Activated T-helper 2 cell treated with anti-CD3 and anti-CD28 coated beads, Interferon-gamma antibody, Interleukin-2, Interleukin-4, amounts not matched to agents 10 μg/mL and 5 μg/mL and 100 μg/mL, durations not matched to agents 14 hours and 24 hours and 36 hours (primary cell): ENCODE data around the gene EFCAB8. TPM values are rescaled to one million over a fixed set of nuclear protein-coding genes. Genes with fewer than 3 reads are reported as not detected.

ENCODE experiments used
- DNase-seq: peaks from one replicate; pipeline ENCODE4 v3.0.0; 2021; ENCODE audit warnings: low spot score
- H3K27ac Mint-ChIP-seq: one replicate; pipeline ENCODE4 v1.8.0; 2021; ENCODE audit warnings: mixed read lengths
- H3K27me3 Mint-ChIP-seq: one replicate; pipeline ENCODE4 v1.8.0; 2021; ENCODE audit warnings: low read depth, mixed read lengths
- H3K36me3 Mint-ChIP-seq: one replicate; pipeline ENCODE4 v1.8.0; 2021; ENCODE audit warnings: low read depth, mixed read lengths
- H3K4me1 Mint-ChIP-seq: one replicate; pipeline ENCODE4 v1.8.0; 2021; ENCODE audit warnings: low read depth, mixed read lengths
- H3K4me3 Mint-ChIP-seq: one replicate; pipeline ENCODE4 v1.8.0; 2021; ENCODE audit warnings: low read depth, mild to moderate bottlenecking, moderate library complexity, mixed read lengths
- H3K9me3 Mint-ChIP-seq: one replicate; pipeline ENCODE4 v1.8.0; 2021; ENCODE audit warnings: mixed read lengths
- intact Hi-C: fragments of 100-400 bp; cut with micrococcal nuclease; formaldehyde crosslinking; loops from one replicate; pipeline ENCODE4 v1.15.1; 2023
- total RNA-seq: library from RNA; stranded (reverse); gene quantifications from 2 replicates; pipeline ENCODE4 v1.2.3, GENCODE V29; 2022

The EFCAB8 gene
- total RNA-seq, 1 donor from 2014 or later: 0.52 TPM

DNA sequence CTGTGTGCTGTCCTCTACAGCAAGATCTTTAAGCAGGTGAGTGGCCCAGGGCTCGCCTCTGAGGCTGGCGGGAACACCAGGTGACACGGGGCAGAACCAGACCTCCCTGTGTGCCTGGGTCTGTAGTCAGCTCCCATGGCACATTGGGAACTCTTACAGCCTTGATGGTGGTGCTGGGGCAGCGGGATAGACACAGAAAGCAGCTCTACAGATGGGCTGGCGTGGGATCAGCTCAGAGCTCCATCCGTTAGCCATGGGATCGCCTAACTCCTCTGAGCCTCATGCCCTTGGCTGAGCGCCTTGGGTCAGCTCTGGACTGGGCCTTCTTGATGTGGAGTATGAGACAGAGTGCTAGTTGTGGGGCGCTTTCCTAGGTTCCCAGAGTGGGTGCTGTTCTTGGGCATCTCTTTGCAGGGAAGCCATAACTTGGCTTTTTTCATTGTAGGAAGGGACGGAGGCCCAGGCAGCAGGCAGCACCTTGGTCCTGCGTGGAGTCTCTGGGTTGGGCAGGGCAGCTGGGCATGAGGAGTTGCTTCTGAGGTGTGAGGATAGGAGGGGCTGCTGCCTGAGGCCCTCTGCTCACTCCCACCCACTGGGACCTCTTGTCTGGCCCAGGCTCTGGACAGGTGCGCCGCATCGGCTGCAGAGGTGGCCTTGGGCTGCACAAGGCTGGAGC lies 51.3 kb downstream of the EFCAB8 start:
- no peaks in the 10 kb centered on the region for H3K27me3 Mint-ChIP-seq
- DNase-seq: no peak

DNA sequence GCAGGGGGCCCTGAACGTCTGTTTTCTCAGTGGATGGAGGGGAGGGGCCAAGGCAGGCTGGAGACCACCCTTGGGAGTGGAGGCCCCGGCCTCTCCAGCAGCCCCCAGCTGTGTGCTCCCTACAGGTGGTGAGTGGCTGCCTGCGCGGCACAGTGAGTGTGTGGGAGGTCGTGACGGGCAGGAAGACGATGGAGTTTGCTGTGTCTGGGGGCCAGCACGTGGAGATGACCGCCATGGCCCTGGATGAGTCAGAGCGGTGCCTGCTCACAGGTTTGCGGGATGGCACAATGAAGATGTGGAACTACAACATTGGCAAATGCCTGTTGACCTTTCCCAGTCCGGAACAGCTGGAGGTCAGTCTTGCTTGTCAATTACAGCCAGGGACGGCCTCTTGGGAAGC lies 52.6 kb downstream of the EFCAB8 start:
- no peak for DNase-seq
- Mint-ChIP-seq H3K4me1 (peaks cover 4% of the 10 kb centered on the region), H3K36me3 (peaks cover 4% of the 10 kb centered on the region), H3K9me3 (peaks cover 21% of the 10 kb centered on the region), H3K27ac (no peak overlapping the region), H3K4me3 (no peak overlapping the region), H3K27me3 (no peaks in the 10 kb centered on the region)
- intact Hi-C loops: no loop called here

More for the DNA sequence above, 51.3 kb downstream of the EFCAB8 start:
- intact Hi-C loops: no loop called here
- Mint-ChIP-seq H3K27ac (no peak overlapping the region), H3K4me3 (no peak overlapping the region), H3K36me3 (peaks cover 4% of the 10 kb centered on the region), H3K4me1 (peaks cover 6% of the 10 kb centered on the region), H3K9me3 (peaks cover 12% of the 10 kb centered on the region)

DNA sequence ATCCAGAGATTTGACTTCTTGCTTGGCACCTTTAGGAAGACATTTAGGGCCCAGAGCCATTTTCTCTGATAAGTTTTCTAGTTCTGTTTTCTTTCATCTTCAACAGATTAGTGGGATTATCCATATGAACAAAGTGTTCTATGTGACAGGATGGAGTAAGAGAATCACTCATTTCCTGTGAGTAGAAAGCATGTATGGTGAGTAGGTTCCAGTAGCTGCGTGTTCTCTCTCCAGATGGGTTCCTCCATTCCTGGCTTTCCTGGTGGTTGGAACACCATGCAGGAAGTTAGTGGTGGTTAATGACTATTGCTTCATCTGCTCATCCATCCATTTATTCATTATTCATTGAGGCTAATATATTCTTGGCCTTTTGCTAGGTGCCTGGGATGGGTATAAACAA lies 54.0 kb downstream of the EFCAB8 start:
- no peak overlapping the region for H3K4me3 Mint-ChIP-seq
- intact Hi-C loops: no loop called here
- peaks cover 26% of the 10 kb centered on the region for H3K9me3 Mint-ChIP-seq
- no peak overlapping the region for H3K27ac Mint-ChIP-seq
- no peak for DNase-seq
- H3K4me1 Mint-ChIP-seq: no peaks in the 10 kb centered on the region
- H3K27me3 Mint-ChIP-seq: no peaks in the 10 kb centered on the region
- peaks cover 4% of the 10 kb centered on the region for H3K36me3 Mint-ChIP-seq

DNA sequence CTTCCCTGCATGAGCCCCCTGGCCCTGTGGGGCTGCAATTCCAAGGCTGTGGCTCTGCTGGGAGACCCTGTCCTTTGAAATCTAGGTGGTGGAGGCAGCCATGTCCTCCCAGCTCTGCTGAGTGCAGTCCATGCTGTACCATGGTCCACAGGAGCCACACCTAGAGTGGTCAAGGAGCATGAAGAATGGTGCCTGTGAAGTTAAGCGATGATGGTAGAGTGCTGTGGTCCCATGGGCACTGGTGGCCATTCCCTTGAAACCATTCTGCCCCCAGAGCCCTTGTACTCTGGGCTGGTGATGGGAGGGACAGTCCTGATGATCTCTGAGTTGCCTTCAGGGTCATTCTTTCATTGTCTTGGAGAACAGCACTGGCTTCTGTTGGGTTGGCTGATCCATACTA lies 55.3 kb downstream of the EFCAB8 start:
- Mint-ChIP-seq H3K4me3 (no peak overlapping the region), H3K27ac (no peak overlapping the region), H3K9me3 (peaks cover 26% of the 10 kb centered on the region), H3K4me1 (no peaks in the 10 kb centered on the region), H3K36me3 (peaks cover 4% of the 10 kb centered on the region), H3K27me3 (no peaks in the 10 kb centered on the region)
- intact Hi-C loops: no loop called here
- DNase-seq: no peak

DNA sequence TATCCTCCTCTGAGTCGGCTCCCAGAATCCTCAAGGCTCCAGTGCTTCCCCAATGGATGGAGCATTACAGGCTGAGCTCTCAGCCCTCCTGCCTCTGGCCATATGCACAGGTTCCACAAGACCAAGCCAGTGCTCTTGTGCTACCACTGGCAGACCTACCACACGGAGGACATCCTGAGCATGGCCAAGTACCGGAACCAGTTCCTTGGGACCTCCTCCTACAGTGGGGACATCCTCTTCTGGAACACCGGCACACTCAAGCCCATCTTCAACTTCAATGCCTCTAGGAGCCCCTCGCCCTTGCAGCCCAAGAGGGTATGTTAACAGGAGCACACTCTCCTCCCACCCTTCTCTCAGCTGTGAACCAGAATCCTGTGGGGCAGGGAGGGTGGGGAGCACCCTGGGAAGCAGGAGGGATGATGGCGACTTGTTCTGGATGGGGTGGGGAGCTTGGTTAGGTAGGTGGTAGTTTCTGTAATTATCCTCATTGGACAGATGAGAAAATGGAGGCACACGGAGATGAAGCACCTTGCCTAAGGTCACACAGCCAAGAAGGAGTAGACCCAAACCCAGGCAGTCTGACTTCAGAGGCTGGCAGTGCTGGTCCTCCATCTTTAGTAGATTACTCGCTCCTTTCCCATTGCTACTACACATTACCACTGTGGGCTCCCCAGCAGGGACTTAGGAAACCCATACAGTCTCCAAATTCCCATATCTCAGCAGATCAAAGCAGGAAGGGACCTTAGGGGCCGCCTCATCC lies 58.6 kb downstream of the EFCAB8 start:
- intact Hi-C loops: no loop called here
- peaks cover 26% of the 10 kb centered on the region for H3K9me3 Mint-ChIP-seq
- H3K4me3 Mint-ChIP-seq: no peak overlapping the region
- H3K4me1 Mint-ChIP-seq: no peaks in the 10 kb centered on the region
- H3K27me3 Mint-ChIP-seq: no peaks in the 10 kb centered on the region
- no peak for DNase-seq
- no peak overlapping the region for H3K27ac Mint-ChIP-seq
- peaks cover 4% of the 10 kb centered on the region for H3K36me3 Mint-ChIP-seq

DNA sequence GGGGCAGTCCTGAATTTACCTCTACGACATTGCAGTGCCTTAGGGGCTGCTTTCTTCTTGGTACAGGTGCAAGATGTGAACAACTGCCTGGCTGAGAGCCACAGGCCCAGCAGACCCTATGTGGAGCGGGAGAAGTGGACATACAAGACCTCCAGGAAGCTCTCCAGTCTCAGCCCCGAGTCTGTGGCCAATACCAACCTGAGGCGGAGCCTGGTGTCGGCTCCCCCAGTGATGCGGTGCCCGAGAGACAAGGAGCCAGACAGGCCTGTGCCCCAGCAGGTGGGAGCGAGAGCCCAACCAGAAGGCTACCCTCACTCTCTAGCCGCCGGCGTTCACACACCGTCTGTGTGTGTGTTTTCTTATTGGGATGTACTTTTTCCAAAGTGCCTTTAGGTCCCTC lies 59.6 kb downstream of the EFCAB8 start:
- no peaks in the 10 kb centered on the region for H3K27me3 Mint-ChIP-seq
- H3K27ac Mint-ChIP-seq: no peak overlapping the region
- H3K4me3 Mint-ChIP-seq: no peak overlapping the region
- H3K4me1 Mint-ChIP-seq: no peaks in the 10 kb centered on the region
- intact Hi-C loops: no loop called here
- H3K9me3 Mint-ChIP-seq: peaks cover 25% of the 10 kb centered on the region
- no peak for DNase-seq
- peaks cover 4% of the 10 kb centered on the region for H3K36me3 Mint-ChIP-seq

DNA sequence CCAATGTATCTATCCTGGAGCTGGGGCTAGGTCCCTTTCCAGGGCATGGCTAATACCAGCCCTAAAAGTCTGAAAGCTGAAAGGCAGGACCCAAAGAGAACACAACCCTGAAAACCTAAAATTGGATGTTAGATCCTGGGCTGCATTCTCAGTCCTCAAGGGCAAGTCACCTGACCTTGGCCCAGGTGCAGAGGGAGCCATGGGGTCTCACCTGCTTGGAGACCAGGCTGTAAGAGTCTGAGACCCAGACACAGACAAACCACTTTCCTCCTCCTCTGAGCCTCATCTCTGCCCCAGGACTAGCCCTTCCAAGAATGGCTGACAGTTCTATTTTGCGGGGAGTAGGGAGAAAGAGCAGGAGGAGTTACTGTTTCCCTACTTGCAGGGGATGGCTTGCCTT lies 60.0 kb downstream of the EFCAB8 start:
- Mint-ChIP-seq H3K27me3 (no peaks in the 10 kb centered on the region), H3K36me3 (peaks cover 4% of the 10 kb centered on the region), H3K4me1 (no peaks in the 10 kb centered on the region), H3K4me3 (no peak overlapping the region), H3K27ac (no peak overlapping the region), H3K9me3 (peaks cover 22% of the 10 kb centered on the region)
- intact Hi-C loops: no loop called here
- no peak for DNase-seq

DNA sequence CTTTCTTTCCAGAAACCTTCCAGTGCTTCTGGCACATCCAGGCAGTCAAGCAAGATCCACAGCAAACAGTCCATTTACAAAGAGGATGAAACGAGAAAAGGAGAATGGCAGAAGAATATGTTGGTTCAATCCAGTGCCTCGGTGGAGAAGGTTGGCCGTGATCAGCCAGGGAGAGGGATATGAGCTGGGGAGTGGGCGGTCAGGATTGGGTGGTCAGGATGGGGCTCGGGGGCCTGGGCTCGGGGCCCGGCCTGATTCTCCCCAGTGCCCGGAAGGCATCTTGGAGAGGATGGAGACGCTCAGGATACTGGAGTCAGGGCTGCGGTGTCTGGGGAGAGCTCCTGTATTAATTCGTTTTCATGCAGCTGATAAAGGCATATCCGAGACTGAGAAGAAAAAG lies 61.3 kb downstream of the EFCAB8 start:
- no peaks in the 10 kb centered on the region for H3K36me3 Mint-ChIP-seq
- DNase-seq: no peak
- intact Hi-C loops: no loop called here
- no peaks in the 10 kb centered on the region for H3K27me3 Mint-ChIP-seq
- no peak overlapping the region for H3K27ac Mint-ChIP-seq
- H3K4me3 Mint-ChIP-seq: no peak overlapping the region
- H3K4me1 Mint-ChIP-seq: no peaks in the 10 kb centered on the region
- peaks cover 14% of the 10 kb centered on the region for H3K9me3 Mint-ChIP-seq

DNA sequence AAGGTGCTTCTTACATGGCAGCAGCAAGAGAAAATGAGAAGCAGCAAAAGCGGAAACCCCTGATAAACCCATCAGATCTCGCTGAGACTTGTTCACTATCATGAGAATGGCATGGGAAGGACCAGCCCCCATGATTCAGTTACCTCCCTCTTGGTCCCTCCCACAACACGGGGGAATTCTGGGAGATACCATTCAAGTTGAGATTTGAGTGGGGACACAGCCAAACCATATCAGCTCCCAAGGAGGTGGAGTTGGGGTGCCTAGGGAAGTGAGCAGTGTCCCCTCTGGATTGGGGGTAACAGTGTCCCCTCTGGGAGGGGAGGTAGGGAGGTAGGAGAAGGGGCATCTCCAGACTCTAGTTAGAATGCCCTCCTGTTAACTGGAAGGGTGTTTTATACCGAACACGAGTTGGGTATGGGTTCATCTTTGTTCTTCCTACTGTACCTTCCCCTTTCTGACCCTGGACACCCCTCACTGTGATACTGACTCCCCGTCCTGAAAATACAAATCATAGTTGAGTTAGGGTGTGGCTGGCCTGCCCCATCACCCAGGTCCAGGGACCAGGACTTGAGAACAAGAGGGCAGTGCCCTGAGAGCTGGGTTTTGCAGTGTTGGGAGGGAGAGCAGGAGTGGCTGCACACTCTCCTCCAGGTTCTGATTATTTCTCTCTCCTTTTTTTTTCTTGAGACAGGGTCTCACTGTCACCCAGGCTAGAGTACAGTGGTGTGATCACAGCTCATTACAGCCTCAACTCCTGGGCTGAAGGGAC lies 62.0 kb downstream of the EFCAB8 start:
- peaks cover 7% of the 10 kb centered on the region for H3K9me3 Mint-ChIP-seq
- H3K27me3 Mint-ChIP-seq: no peaks in the 10 kb centered on the region
- H3K4me1 Mint-ChIP-seq: no peaks in the 10 kb centered on the region
- H3K36me3 Mint-ChIP-seq: no peaks in the 10 kb centered on the region
- intact Hi-C loops: no loop called here
- H3K27ac Mint-ChIP-seq: no peak overlapping the region
- no peak for DNase-seq
- no peak overlapping the region for H3K4me3 Mint-ChIP-seq

DNA sequence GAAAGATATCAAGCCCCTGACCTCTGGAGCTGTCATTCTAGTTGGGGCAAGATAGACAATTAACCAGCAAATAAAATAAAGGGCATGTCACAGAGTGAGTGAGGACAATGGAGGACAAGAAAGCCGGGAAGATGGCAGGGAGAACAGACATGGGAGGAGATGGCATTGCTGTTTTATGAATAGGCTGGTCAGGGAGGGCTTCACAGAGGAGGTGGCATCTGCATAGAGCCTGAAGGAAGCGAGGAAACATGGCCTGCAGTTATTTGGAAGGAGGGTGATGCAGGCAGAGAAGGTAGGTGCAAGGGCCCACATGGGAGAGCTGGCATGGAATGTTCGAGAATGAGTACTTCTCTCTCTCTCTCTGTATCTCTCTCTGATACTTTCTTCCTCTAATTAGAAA lies 63.7 kb downstream of the EFCAB8 start:
- Mint-ChIP-seq H3K4me1 (no peaks in the 10 kb centered on the region), H3K27ac (no peak overlapping the region), H3K4me3 (no peak overlapping the region), H3K36me3 (no peaks in the 10 kb centered on the region), H3K9me3 (no peaks in the 10 kb centered on the region), H3K27me3 (no peaks in the 10 kb centered on the region)
- no peak for DNase-seq
- intact Hi-C loops: no loop called here

DNA sequence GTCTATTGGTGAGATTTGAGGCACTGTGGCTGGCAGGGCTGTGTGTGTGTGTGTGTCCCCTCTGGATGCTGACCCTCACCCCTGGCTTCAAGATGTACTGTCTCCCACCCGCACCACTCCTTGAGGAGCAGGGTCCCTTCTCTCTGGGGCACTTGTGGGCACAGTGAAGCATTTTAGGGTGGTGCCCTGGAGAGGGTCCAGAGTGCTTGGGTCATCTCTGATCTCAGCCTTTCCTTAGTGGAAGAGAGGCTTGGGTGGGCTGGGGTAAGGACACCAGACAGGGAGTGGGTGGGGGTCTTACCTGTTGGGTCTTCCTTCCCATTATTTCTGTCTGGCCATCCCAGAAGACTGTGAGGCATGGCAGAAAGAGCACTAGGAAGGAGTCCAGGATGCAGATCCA lies 66.1 kb downstream of the EFCAB8 start:
- no peak for DNase-seq
- H3K4me3 Mint-ChIP-seq: no peak overlapping the region
- no peaks in the 10 kb centered on the region for H3K27me3 Mint-ChIP-seq
- no peaks in the 10 kb centered on the region for H3K36me3 Mint-ChIP-seq
- intact Hi-C loops: no loop called here
- H3K4me1 Mint-ChIP-seq: no peaks in the 10 kb centered on the region
- no peak overlapping the region for H3K27ac Mint-ChIP-seq
- H3K9me3 Mint-ChIP-seq: no peaks in the 10 kb centered on the region

DNA sequence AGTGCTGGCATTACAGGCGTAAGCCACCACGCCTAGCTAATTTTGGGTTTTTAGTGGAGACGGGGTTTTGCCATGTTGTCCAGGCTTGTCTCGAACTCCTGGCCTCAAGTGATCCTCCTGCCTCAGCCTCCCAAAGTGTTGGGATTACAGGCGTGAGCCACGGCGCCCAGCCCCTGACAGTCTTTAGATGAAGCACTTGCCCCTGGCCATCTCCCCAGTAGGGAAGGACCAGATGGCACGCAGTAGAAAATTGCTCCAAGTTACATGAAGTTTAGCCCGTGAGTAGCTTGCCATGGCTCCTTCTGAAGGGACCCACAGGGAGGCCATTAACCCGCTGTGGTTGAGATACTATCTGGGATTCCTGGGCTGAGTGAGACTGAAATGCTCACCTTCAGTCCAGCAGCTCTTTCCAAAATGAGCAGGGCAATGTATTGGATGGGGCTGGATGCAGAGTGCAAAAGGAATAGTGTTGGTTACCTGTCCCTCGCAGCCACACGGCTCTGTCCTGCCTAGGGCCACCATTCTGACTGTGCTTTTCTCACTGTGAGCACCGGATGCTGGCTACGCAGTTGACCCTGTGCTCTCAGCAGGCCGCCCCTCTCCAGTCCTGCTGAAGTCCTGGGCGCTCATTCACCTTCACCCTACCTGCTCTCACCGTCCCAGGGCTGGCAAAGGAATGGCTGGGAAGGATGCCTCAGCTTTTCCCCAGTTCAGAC lies 66.9 kb downstream of the EFCAB8 start:
- Mint-ChIP-seq H3K4me1 (no peaks in the 10 kb centered on the region), H3K9me3 (no peaks in the 10 kb centered on the region), H3K27me3 (no peaks in the 10 kb centered on the region), H3K36me3 (no peaks in the 10 kb centered on the region), H3K4me3 (no peak overlapping the region), H3K27ac (no peak overlapping the region)
- no peak for DNase-seq
- intact Hi-C loops: no loop called here
